Body of pancreas (tissue), 4 donors: ENCODE measurements around the gene IL1RAPL2. TPM values are rescaled to one million over a fixed set of nuclear protein-coding genes. Genes with fewer than 3 reads are reported as not detected.

Experiments used
- ATAC-seq: fragments of 150-250 bp; one replicate; pipeline ENCODE4 v1.9.1; 2016
- DNase-seq, 4 donors: peaks; one replicate each; pipeline ENCODE4 v3.0.0-alpha.2; 2019
- H3K27ac ChIP-seq, 4 donors: fragments of 200-600 bp; sonication (generic); 1 replicate in 3 of 4; 2 replicates in 1 of 4; pipeline versions ENCODE4 v1.5.1 to v1.6.1; 2016 to 2019; ENCODE audit warnings: mild to moderate bottlenecking in 1 of 4, mixed read lengths in 1 of 4, moderate library complexity in 1 of 4
- H3K27me3 ChIP-seq, 2 donors: fragments of 200-600 bp; sonication (generic); one replicate each; pipeline ENCODE4 v1.6.0; 2016; ENCODE audit warnings: mild to moderate bottlenecking in 1 of 2
- H3K36me3 ChIP-seq, 2 donors: fragments of 200-600 bp; sonication (generic); replicated peaks in 1 of 2; 2 replicates each; pipeline ENCODE4 v1.5.1; 2016; ENCODE audit warnings: low read depth in 2 of 2; ENCODE audit not compliant: insufficient read depth in 1 of 2
- H3K4me1 ChIP-seq: fragments of 200-600 bp; sonication (generic); one replicate; pipeline ENCODE4 v1.6.0; 2016
- H3K4me3 ChIP-seq, 2 donors: fragments of 200-600 bp; sonication (generic); 1 replicate in 1 of 2; 2 replicates in 1 of 2; pipeline ENCODE4 v1.5.1; 2016 to 2019
- H3K9me3 ChIP-seq, 3 donors: fragments of 200-600 bp; sonication (generic); 1 replicate in 2 of 3; 2 replicates in 1 of 3; pipeline ENCODE4 v1.5.1; 2016
- CTCF ChIP-seq, 7 experiments: fragments of 450-650 bp in 4 of 7; fragments of 200-600 bp in 3 of 7; sonication (generic) in 3 of 7; IDR thresholded peaks; one replicate each; pipeline ENCODE4 v1.5.1; 2016 to 2019; ENCODE audit warnings: antibody characterized with exemption in 7 of 7
- POLR2A ChIP-seq, 3 donors: fragments of 450-650 bp; IDR thresholded peaks; one replicate each; pipeline ENCODE4 v1.6.1; 2016; ENCODE audit warnings: antibody characterized with exemption in 3 of 3, mild to moderate bottlenecking in 2 of 3
- WGBS, 2 donors: methylation state at CpG; one replicate each; pipeline ENCODE4 v1.1.5; 2017; 5-methylcytosine and 5-hydroxymethylcytosine counted together
- intact Hi-C: fragments of 100-400 bp; cut with DNase I; formaldehyde crosslinking; loops from one replicate; pipeline ENCODE4 v1.15.1; 2023
- total RNA-seq, 2 donors: library from RNA; depleted of rRNA; stranded (reverse); fragments of >200 nt; gene quantifications; one replicate each; pipeline ENCODE4 v1.1.0, GENCODE V29; 2016

IL1RAPL2 gene
- total RNA-seq, 2 donors from 2014 or later = not detected

- Histone ChIP-seq H3K9me3 (no peaks in the 10 kb centered on the region), H3K4me3 (no peak overlapping the region), H3K36me3 (no peaks in the 10 kb centered on the region), H3K27me3 (no peaks in the 10 kb centered on the region), H3K27ac (no peak overlapping the region), H3K4me1 (no peaks in the 10 kb centered on the region)
- ATAC-seq (no peak), DNase-seq (no peak)
- TF ChIP-seq CTCF (IDR thresholded peaks at IDR 0.05) = no peak
- no peak for TF ChIP-seq POLR2A (IDR thresholded peaks at IDR 0.05)
- 57 to 73% methylated on average over 2 of the region's 2 CpGs for WGBS, 2 donors
- intact Hi-C loops = no loop called here
These were observed 1044.4 kb downstream of the IL1RAPL2 start for GRCh38 chrX:105610411-105610810.

GRCh38 chrX:105618393-105619101 lies 1052.5 kb downstream of the IL1RAPL2 start:
- Histone ChIP-seq H3K4me1 (no peaks in the 10 kb centered on the region), H3K27ac (no peak overlapping the region), H3K36me3 (no peaks in the 10 kb centered on the region), H3K9me3 (no peaks in the 10 kb centered on the region), H3K4me3 (no peak overlapping the region), H3K27me3 (no peaks in the 10 kb centered on the region)
- ATAC-seq = no peak
- 13 to 49% methylated on average over 3 of the region's 3 CpGs for WGBS, 2 donors
- TF ChIP-seq POLR2A (IDR thresholded peaks at IDR 0.05) (no peak), CTCF (IDR thresholded peaks at IDR 0.05) (no peak)
- intact Hi-C loops = no loop called here
- DNase-seq = no peak

GRCh38 chrX:105634180-105634579 lies 1068.2 kb downstream of the IL1RAPL2 start:
- no peaks in the 10 kb centered on the region for H3K36me3 ChIP-seq
- DNase-seq (no peak), ATAC-seq (no peak)
- intact Hi-C loops = no loop called here
- H3K4me1 ChIP-seq = no peaks in the 10 kb centered on the region
- no peak for TF ChIP-seq POLR2A (IDR thresholded peaks at IDR 0.05)
- no peak for TF ChIP-seq CTCF (IDR thresholded peaks at IDR 0.05)
- no peaks in the 10 kb centered on the region for H3K9me3 ChIP-seq
- H3K4me3 ChIP-seq = no peak overlapping the region
- no peak overlapping the region for H3K27ac ChIP-seq
- H3K27me3 ChIP-seq = no peaks in the 10 kb centered on the region

DNA sequence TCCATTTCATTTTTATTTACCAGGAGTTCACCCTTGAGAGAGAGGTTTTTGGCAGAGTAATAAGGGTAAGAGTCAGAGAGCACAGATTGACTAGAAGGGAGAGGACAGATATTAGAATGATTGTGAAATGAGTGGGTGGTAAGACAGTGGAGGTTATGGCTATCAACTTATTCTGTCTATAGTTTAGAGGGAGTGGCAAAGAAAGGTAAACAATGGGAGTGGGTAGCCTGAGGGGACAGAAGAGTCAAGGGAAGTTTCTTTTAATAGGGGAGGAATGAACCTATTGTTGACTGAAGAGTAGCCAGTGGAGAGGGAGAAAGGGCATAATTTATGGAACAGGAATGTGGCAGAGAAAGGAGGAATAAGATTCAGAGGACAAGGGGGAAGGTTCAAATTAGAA lies 1069.8 kb downstream of the IL1RAPL2 start:
- no peak overlapping the region for H3K27ac ChIP-seq
- ATAC-seq (no peak), DNase-seq (no peak)
- no peaks in the 10 kb centered on the region for H3K27me3 ChIP-seq
- intact Hi-C loops = no loop called here
- no peaks in the 10 kb centered on the region for H3K36me3 ChIP-seq
- TF ChIP-seq CTCF (IDR thresholded peaks at IDR 0.05) (no peak), POLR2A (IDR thresholded peaks at IDR 0.05) (no peak)
- no peaks in the 10 kb centered on the region for H3K4me1 ChIP-seq
- no peaks in the 10 kb centered on the region for H3K9me3 ChIP-seq
- H3K4me3 ChIP-seq = no peak overlapping the region

- ATAC-seq (no peak), DNase-seq (no peak)
- H3K9me3 ChIP-seq = no peaks in the 10 kb centered on the region
- no peaks in the 10 kb centered on the region for H3K4me1 ChIP-seq
- H3K4me3 ChIP-seq = no peak overlapping the region
- TF ChIP-seq CTCF (IDR thresholded peaks at IDR 0.05) (no peak), POLR2A (IDR thresholded peaks at IDR 0.05) (no peak)
- intact Hi-C loops = no loop called here
- H3K36me3 ChIP-seq = no peaks in the 10 kb centered on the region
- no peak overlapping the region for H3K27ac ChIP-seq
- H3K27me3 ChIP-seq = no peaks in the 10 kb centered on the region
- 56 to 67% methylated on average over 1 of the region's 1 CpG for WGBS, 2 donors
These were observed 1070.7 kb downstream of the IL1RAPL2 start for GRCh38 chrX:105636667-105637066.
